H1 (cell line): ENCODE data around the gene SKIDA1. TPM values are rescaled to one million over a fixed set of nuclear protein-coding genes. Genes with fewer than 3 reads are reported as not detected.

Experiments
- CTCF ChIA-PET: fragments of 300-600 bp; sonication (Branson Sonifier 250); formaldehyde crosslinking; loops from one replicate; lab custom pipeline; 2021; ENCODE audit not compliant: partially characterized antibody; lab: Charles Lee
- POLR2A ChIA-PET: fragments of 300-600 bp; sonication (Branson Sonifier 250); formaldehyde crosslinking; loops from one replicate; lab custom pipeline; 2021; ENCODE audit warnings: inconsistent platforms; ENCODE audit not compliant: partially characterized antibody; lab: Charles Lee
- DNase-seq, 2 experiments: peaks; one replicate each; pipeline versions ENCODE4 v3.0.0 to v3.0.0-alpha.2; 2010 to 2022; ENCODE audit warnings: low spot score in 2 of 2, low read depth in 1 of 2, mixed read lengths in 1 of 2
- FAIRE-seq: peaks from 2 replicates; lab custom pipeline; 2011; peaks lifted over from hg19 to GRCh38; lab: Jason Lieb, UNC
- H2AFZ ChIP-seq: 2 replicates; pipeline ENCODE4 v1.8.1; 2012; ENCODE audit warnings: low read length, inconsistent platforms
- H2AK5ac ChIP-seq: 2 replicates; pipeline ENCODE4 v1.6.1; 2013; ENCODE audit warnings: low read depth, low read length
- H2BK120ac ChIP-seq: replicated peaks from 2 replicates; pipeline ENCODE3; 2013; ENCODE audit warnings: low read depth, low read length, inconsistent platforms
- H2BK12ac ChIP-seq: 2 replicates; pipeline ENCODE4 v1.6.1; 2013; ENCODE audit warnings: low read depth, low read length
- H2BK15ac ChIP-seq: 2 replicates; pipeline ENCODE4 v1.6.1; 2013; ENCODE audit warnings: low read length
- H2BK20ac ChIP-seq: 2 replicates; pipeline ENCODE4 v1.6.1; 2013; ENCODE audit warnings: low read length
- H2BK5ac ChIP-seq: 2 replicates; pipeline ENCODE4 v1.6.1; 2013; ENCODE audit warnings: low read depth, low read length
- H3K14ac ChIP-seq: 2 replicates; pipeline ENCODE4 v1.6.1; 2013; ENCODE audit warnings: inconsistent platforms; ENCODE audit not compliant: insufficient read length
- H3K18ac ChIP-seq: 2 replicates; pipeline ENCODE4 v1.6.1; 2013; ENCODE audit warnings: low read length; ENCODE audit errors: extremely low read depth
- H3K23ac ChIP-seq: 2 replicates; pipeline ENCODE4 v1.6.1; 2013; ENCODE audit warnings: inconsistent platforms; ENCODE audit not compliant: insufficient read length
- H3K23me2 ChIP-seq: 2 replicates; pipeline ENCODE4 v1.6.1; 2013; ENCODE audit warnings: low read depth, low read length
- H3K27ac ChIP-seq: 2 replicates; pipeline ENCODE4 v1.6.1; 2011; ENCODE audit warnings: low read depth, low read length, inconsistent platforms
- H3K27me3 ChIP-seq, 4 experiments: replicated peaks in 1 of 4; 1 replicate in 1 of 4; 2 replicates in 3 of 4; pipeline versions ENCODE4 v1.6.1 to v1.8.1; 2011 to 2013; ENCODE audit warnings: low read length in 3 of 4, mild to moderate bottlenecking in 3 of 4, inconsistent platforms in 2 of 4, mixed read lengths in 2 of 4, moderate library complexity in 1 of 4; ENCODE audit not compliant: control insufficient read depth in 3 of 4, insufficient read depth in 3 of 4; ENCODE audit errors: extremely low read depth in 1 of 4
- H3K36me3 ChIP-seq, 4 experiments: 2 replicates each; pipeline versions ENCODE4 v1.6.1 to v1.8.1; 2011 to 2013; ENCODE audit warnings: mild to moderate bottlenecking in 4 of 4, low read length in 3 of 4, moderate library complexity in 2 of 4, control low read depth in 1 of 4, inconsistent platforms in 1 of 4; ENCODE audit not compliant: insufficient read depth in 4 of 4, control insufficient read depth in 2 of 4
- H3K4ac ChIP-seq: replicated peaks from 2 replicates; pipeline ENCODE3; 2013; ENCODE audit warnings: low read length, low read depth, mixed read lengths, inconsistent platforms; ENCODE audit not compliant: insufficient read length
- H3K4me1 ChIP-seq, 4 experiments: replicated peaks in 1 of 4; 1 replicate in 1 of 4; 2 replicates in 3 of 4; pipeline versions ENCODE4 v1.6.1 to v1.8.1; 2011 to 2013; ENCODE audit warnings: low read length in 3 of 4, inconsistent platforms in 2 of 4, mixed read lengths in 1 of 4; ENCODE audit not compliant: insufficient read depth in 4 of 4, control insufficient read depth in 3 of 4
- H3K4me2 ChIP-seq, 2 experiments: 2 replicates each; pipeline versions ENCODE4 v1.6.1 to v1.8.1; 2011 to 2013; ENCODE audit warnings: low read depth in 2 of 2, low read length in 2 of 2, control low read depth in 1 of 2, inconsistent platforms in 1 of 2, mild to moderate bottlenecking in 1 of 2; ENCODE audit not compliant: insufficient read depth in 1 of 2
- H3K4me3 ChIP-seq, 4 experiments: fragments of 200-600, 300-600 bp in 1 of 4; sonication (generic), shearing (Covaris generic), sonication (Bioruptor Twin) in 1 of 4; 2 replicates each; pipeline versions ENCODE4 v1.5.1 to v1.8.1; 2011 to 2016; ENCODE audit warnings: low read length in 4 of 4, low read depth in 3 of 4, control low read depth in 2 of 4, inconsistent platforms in 2 of 4, mild to moderate bottlenecking in 2 of 4, mixed read lengths in 1 of 4, moderate library complexity in 1 of 4; ENCODE audit not compliant: insufficient read depth in 2 of 4; ENCODE audit errors: extremely low read depth in 1 of 4
- H3K56ac ChIP-seq: replicated peaks from 2 replicates; pipeline ENCODE3; 2013; ENCODE audit warnings: low read depth, mild to moderate bottlenecking, mixed read lengths, low read length, inconsistent platforms; ENCODE audit not compliant: insufficient read length
- H3K79me1 ChIP-seq: 2 replicates; pipeline ENCODE4 v1.6.1; 2013; ENCODE audit warnings: low read depth, low read length, control low read depth
- H3K79me2 ChIP-seq, 2 experiments: 2 replicates each; pipeline versions ENCODE4 v1.6.1 to v1.8.1; 2012 to 2013; ENCODE audit warnings: low read length in 2 of 2, mild to moderate bottlenecking in 2 of 2, inconsistent platforms in 1 of 2; ENCODE audit not compliant: insufficient read depth in 2 of 2, control insufficient read depth in 1 of 2
- H3K9ac ChIP-seq, 4 experiments: replicated peaks in 1 of 4; 1 replicate in 1 of 4; 2 replicates in 3 of 4; pipeline versions ENCODE4 v1.6.1 to v1.8.1; 2011 to 2013; ENCODE audit warnings: low read depth in 3 of 4, low read length in 3 of 4, control low read depth in 2 of 4, mild to moderate bottlenecking in 2 of 4, moderate library complexity in 2 of 4, inconsistent platforms in 1 of 4; ENCODE audit errors: extremely low read depth in 1 of 4
- H3K9me3 ChIP-seq, 2 experiments: 2 replicates each; pipeline versions ENCODE4 v1.6.1 to v1.8.1; 2012 to 2013; ENCODE audit warnings: mild to moderate bottlenecking in 2 of 2, moderate library complexity in 2 of 2, control low read depth in 1 of 2, inconsistent platforms in 1 of 2, low read depth in 1 of 2, low read length in 1 of 2, mixed read lengths in 1 of 2; ENCODE audit not compliant: insufficient read depth in 2 of 2
- H4K20me1 ChIP-seq, 2 experiments: replicated peaks in 1 of 2; 2 replicates each; pipeline versions ENCODE3 to v1.8.1; 2011 to 2013; ENCODE audit warnings: inconsistent platforms in 2 of 2, low read length in 2 of 2, mild to moderate bottlenecking in 1 of 2; ENCODE audit not compliant: insufficient read depth in 2 of 2, control insufficient read depth in 1 of 2
- H4K5ac ChIP-seq: 2 replicates; pipeline ENCODE4 v1.6.1; 2013; ENCODE audit warnings: low read length, low read depth, mixed read lengths, inconsistent platforms; ENCODE audit not compliant: insufficient read length
- H4K8ac ChIP-seq: 2 replicates; pipeline ENCODE4 v1.8.0; 2013; ENCODE audit warnings: mild to moderate bottlenecking, moderate library complexity, low read length, inconsistent platforms; ENCODE audit not compliant: insufficient read depth; ENCODE audit errors: extremely low read depth
- H4K91ac ChIP-seq: replicated peaks from 2 replicates; pipeline ENCODE3; 2013; ENCODE audit warnings: low read length, mixed read lengths, inconsistent platforms; ENCODE audit not compliant: insufficient read length
- BRCA1 ChIP-seq: IDR thresholded peaks from 2 replicates; pipeline ENCODE4 v1.6.1; 2012; ENCODE audit warnings: low read depth, low read length, improper control_type of control experiment
- CEBPB ChIP-seq: IDR thresholded peaks from 2 replicates; pipeline ENCODE4 v1.6.1; 2012; ENCODE audit warnings: low read depth, low read length
- KDM4A ChIP-seq: IDR thresholded peaks from one replicate; pipeline ENCODE4 v1.7.1; 2012; ENCODE audit warnings: low read depth, mild to moderate bottlenecking, moderate library complexity, low read length, inconsistent platforms; ENCODE audit not compliant: severe bottlenecking
- RBBP5 ChIP-seq: IDR thresholded peaks from 2 replicates; pipeline ENCODE4 v1.7.1; 2012; ENCODE audit warnings: low read depth, mild to moderate bottlenecking, inconsistent platforms, low read length, moderate library complexity, borderline replicate concordance
- RFX5 ChIP-seq: IDR thresholded peaks from 2 replicates; pipeline ENCODE4 v1.6.1; 2011; ENCODE audit warnings: low read depth, low read length, improper control_type of control experiment, borderline replicate concordance
- RNF2 ChIP-seq: fragments of 200-900, 300-1000 bp; sonication (generic); IDR thresholded peaks from 2 replicates; pipeline ENCODE4 v1.7.1; 2016; ENCODE audit warnings: borderline replicate concordance, low read depth, mild to moderate bottlenecking, antibody characterized with exemption, low read length; ENCODE audit not compliant: poor library complexity, severe bottlenecking; ENCODE audit errors: missing control alignments
- SIRT6 ChIP-seq: IDR thresholded peaks from one replicate; pipeline ENCODE4 v1.7.1; 2012; ENCODE audit warnings: low read length, inconsistent platforms
- SP2 ChIP-seq: IDR thresholded peaks from 2 replicates; pipeline ENCODE4 v1.6.1; 2012; ENCODE audit warnings: mild to moderate bottlenecking, low read length, inconsistent platforms
- SUZ12 ChIP-seq: fragments of 200-600 bp; sonication (generic); IDR thresholded peaks from 2 replicates; pipeline ENCODE4 v1.6.1; 2012; ENCODE audit warnings: mild to moderate bottlenecking, inconsistent platforms, low read length, moderate library complexity, mixed read lengths
- WGBS, 2 experiments: shearing (Covaris generic) in 1 of 2; methylation state at CpG; one replicate each; pipeline versions ENCODE4 v1.1.6 to v1.1.7; 2013 to 2015; ENCODE audit warnings: low lambda C conversion rate in 2 of 2, mixed read lengths in 2 of 2, inconsistent platforms in 1 of 2, low coverage in 1 of 2, missing lambda C conversion rate in 1 of 2; ENCODE audit not compliant: insufficient replicate concordance in 2 of 2, insufficient coverage in 1 of 2, insufficient read length in 1 of 2; ENCODE audit errors: extremely low coverage in 1 of 2, missing lambda C conversion rate in 1 of 2; 5-methylcytosine and 5-hydroxymethylcytosine counted together
- polyA plus RNA-seq, 7 experiments: library from polyadenylated mRNA; depleted of rRNA in 3 of 7; stranded (reverse) in 5 of 7; unstranded in 2 of 7; fragments of >200 nt in 5 of 7; fragments of 200-250 nt in 2 of 7; gene quantifications; 1 replicate in 5 of 7; 2 replicates in 1 of 7; 4 replicates in 1 of 7; pipeline versions ENCODE4 v1.2.1 to v1.2.3, GENCODE V29; 2011 to 2013; ENCODE audit warnings: missing spikeins in 2 of 7, mixed read lengths in 2 of 7
- total RNA-seq: library from RNA; stranded (reverse); fragmentation: NEBNext Ultra II Directional; extraction: Animal tissue kit (Norgen Biotek cat#: 25700); gene quantifications from 2 replicates; pipeline ENCODE4 v1.2.1, GENCODE V29; 2021
- TF ChIP-seq, protein P1 (sequence below): IDR thresholded peaks from 2 replicates; pipeline ENCODE4 v1.6.1; 2012; ENCODE audit warnings: inconsistent platforms
- TF ChIP-seq, protein P2 (sequence below): IDR thresholded peaks from 2 replicates; pipeline ENCODE4 v1.6.1; 2012; ENCODE audit warnings: inconsistent platforms

The SKIDA1 gene
- total and polyA plus RNA-seq, 2 of the 8 experiments (the other 6 are each of a cell fraction or from before 2014, with no cell fraction given) = 1.5 to 8.0 TPM

DNA sequence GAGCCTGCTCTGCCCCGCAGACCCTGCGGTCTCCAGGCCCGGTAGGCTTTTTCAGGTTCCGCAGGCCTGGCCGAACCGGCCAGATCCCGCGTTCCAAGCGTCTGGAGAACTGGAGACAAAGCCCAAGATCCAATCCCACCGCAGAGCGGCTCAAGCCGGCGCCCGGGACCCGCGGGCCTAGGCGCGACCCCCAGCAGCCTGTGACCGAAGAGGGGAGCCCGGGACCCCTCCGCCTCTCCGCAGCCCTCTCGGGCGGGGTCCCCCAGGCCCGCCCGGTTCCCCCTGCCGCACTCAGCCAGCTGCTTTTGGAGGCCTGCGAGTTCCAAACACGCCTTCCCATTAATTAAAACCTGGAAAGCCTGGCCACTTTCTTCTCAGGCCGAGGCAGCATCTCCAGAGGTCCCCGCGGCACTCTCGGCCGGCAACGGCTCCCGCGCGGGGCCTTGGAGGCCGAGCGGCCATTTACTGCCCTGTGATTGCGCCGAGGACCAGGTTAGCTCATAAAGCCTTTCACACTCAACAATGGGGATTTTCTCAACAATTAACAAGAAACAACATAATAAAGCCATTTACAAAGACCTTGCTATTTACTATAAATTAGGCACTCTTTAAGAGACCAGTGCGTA is 16.7 kb downstream of the SKIDA1 start:
- peak overlapping the region; percentile 94; the same call in 1 of the 2 replicates for H2BK12ac ChIP-seq
- peak overlapping the region; percentile 98; the same call in 1 of the 2 replicates for H3K18ac ChIP-seq
- H3K79me2 ChIP-seq = peaks cover 0 to 27% of the 10 kb centered on the region in 2 experiments; a peak in 2 of 4 replicates
- peak overlapping the region; percentile 95 for H4K5ac ChIP-seq
- H3K27me3 ChIP-seq = peaks cover 0 to 5% (median 5%) of the 10 kb centered on the region in 4 experiments; a peak in 3 of 7 replicates
- peak overlapping the region; percentile 99 for H4K8ac ChIP-seq
- H2BK120ac ChIP-seq = peak overlapping the region; percentile 89
- H4K91ac ChIP-seq = peak overlapping the region; percentile 83
- H3K9me3 ChIP-seq = no peaks in the 10 kb centered on the region
- ChIA-PET CTCF (interaction anchor here (1.0 to 4.3 kb wide), 8 partner anchors 9 to 249 kb away, joined by 3 to 36 read pairs (median 6); no protein-coding TSS in a partner anchor), POLR2A (interaction anchor here (0.6 to 12.2 kb wide), 21 partner anchors 10 to 429 kb away, joined by 3 to 352 read pairs (median 4); partner anchors contain the start of genes MLLT10 and SKIDA1)
- peak overlapping the region; percentile 82 to 100 for H3K4me2 ChIP-seq
- peak overlapping the region; percentile 89 for H3K56ac ChIP-seq
- H4K20me1 ChIP-seq = no peaks in the 10 kb centered on the region
- H3K79me1 ChIP-seq = no peaks in the 10 kb centered on the region
- H3K9ac ChIP-seq = peak overlapping the region; percentile 78 to 91 (median 84)
- H2BK20ac ChIP-seq = no peak overlapping the region
- DNase-seq (peak in 1 of 2 experiments; percentile 72), FAIRE-seq (no peak)
- no peak overlapping the region for H2AFZ ChIP-seq
- WGBS, 2 experiments = 7% methylated on average over 38 of the region's 43 CpGs; no CpG with 5 or more reads in 1 of the 2 experiments
- H3K14ac ChIP-seq = no peak overlapping the region
- peak overlapping the region; percentile 52 to 69 (median 56) for H3K4me3 ChIP-seq
- H3K27ac ChIP-seq = peak overlapping the region; percentile 94
- no peak overlapping the region for H2BK15ac ChIP-seq
- no peaks in the 10 kb centered on the region for H3K36me3 ChIP-seq
- peak overlapping the region; percentile 96 for H2BK5ac ChIP-seq
- peak overlapping the region; percentile 65 for H2AK5ac ChIP-seq
- H3K23ac ChIP-seq = peak overlapping the region; percentile 12
- H3K4me1 ChIP-seq = peaks cover 16 to 60% (median 31%) of the 10 kb centered on the region in 4 experiments; a peak in 6 of 7 replicates
- H3K23me2 ChIP-seq = peaks cover 25% of the 10 kb centered on the region
- peak overlapping the region; percentile 96 for H3K4ac ChIP-seq
- TF ChIP-seq SIRT6 = no peak
- no peak for TF ChIP-seq RFX5
- no peak for TF ChIP-seq SUZ12
- TF ChIP-seq SP2 = no peak
- TF ChIP-seq KDM4A = peak; percentile 36
- TF ChIP-seq, protein P1, sequence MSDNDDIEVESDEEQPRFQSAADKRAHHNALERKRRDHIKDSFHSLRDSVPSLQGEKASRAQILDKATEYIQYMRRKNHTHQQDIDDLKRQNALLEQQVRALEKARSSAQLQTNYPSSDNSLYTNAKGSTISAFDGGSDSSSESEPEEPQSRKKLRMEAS = no peak
- peak; percentile 94; the same call in 1 of the 2 replicates for TF ChIP-seq RBBP5
- TF ChIP-seq BRCA1 = no peak
- no peak for TF ChIP-seq CEBPB
- TF ChIP-seq RNF2 = peak; percentile 4
- TF ChIP-seq, protein P2, sequence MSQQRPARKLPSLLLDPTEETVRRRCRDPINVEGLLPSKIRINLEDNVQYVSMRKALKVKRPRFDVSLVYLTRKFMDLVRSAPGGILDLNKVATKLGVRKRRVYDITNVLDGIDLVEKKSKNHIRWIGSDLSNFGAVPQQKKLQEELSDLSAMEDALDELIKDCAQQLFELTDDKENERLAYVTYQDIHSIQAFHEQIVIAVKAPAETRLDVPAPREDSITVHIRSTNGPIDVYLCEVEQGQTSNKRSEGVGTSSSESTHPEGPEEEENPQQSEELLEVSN = no peak
